ENCODE results near the gene SELENOW.
"Not testable (repeated sequence)": the region's sequence is repeated elsewhere in the genome, so short reads cannot be mapped to it uniquely, and the experiment has no call there.

GRCh38 chr19:47816270-47816669, 37.8 kb downstream of the SELENOW start:
- TF ChIP-seq CTCF, POLR2A (IDR thresholded peaks at IDR 0.05): not testable (repeated sequence)
